ENCODE measurements around the gene OBSCN.

GRCh38 chr1:228184152-228184551, 23.7 kb upstream of the OBSCN start:
- TF ChIP-seq, protein P1, sequence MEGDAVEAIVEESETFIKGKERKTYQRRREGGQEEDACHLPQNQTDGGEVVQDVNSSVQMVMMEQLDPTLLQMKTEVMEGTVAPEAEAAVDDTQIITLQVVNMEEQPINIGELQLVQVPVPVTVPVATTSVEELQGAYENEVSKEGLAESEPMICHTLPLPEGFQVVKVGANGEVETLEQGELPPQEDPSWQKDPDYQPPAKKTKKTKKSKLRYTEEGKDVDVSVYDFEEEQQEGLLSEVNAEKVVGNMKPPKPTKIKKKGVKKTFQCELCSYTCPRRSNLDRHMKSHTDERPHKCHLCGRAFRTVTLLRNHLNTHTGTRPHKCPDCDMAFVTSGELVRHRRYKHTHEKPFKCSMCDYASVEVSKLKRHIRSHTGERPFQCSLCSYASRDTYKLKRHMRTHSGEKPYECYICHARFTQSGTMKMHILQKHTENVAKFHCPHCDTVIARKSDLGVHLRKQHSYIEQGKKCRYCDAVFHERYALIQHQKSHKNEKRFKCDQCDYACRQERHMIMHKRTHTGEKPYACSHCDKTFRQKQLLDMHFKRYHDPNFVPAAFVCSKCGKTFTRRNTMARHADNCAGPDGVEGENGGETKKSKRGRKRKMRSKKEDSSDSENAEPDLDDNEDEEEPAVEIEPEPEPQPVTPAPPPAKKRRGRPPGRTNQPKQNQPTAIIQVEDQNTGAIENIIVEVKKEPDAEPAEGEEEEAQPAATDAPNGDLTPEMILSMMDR (IDR thresholded peaks at IDR 0.05) = no peak
- TF ChIP-seq POLR2AphosphoS5 (IDR thresholded peaks at IDR 0.05) = no peak
- no peak for TF ChIP-seq POLR2A (IDR thresholded peaks at IDR 0.05)

Data from prostate gland (tissue), 2 donors.